ENCODE measurements around the gene ARFGAP1.

Gene ARFGAP1

DNA sequence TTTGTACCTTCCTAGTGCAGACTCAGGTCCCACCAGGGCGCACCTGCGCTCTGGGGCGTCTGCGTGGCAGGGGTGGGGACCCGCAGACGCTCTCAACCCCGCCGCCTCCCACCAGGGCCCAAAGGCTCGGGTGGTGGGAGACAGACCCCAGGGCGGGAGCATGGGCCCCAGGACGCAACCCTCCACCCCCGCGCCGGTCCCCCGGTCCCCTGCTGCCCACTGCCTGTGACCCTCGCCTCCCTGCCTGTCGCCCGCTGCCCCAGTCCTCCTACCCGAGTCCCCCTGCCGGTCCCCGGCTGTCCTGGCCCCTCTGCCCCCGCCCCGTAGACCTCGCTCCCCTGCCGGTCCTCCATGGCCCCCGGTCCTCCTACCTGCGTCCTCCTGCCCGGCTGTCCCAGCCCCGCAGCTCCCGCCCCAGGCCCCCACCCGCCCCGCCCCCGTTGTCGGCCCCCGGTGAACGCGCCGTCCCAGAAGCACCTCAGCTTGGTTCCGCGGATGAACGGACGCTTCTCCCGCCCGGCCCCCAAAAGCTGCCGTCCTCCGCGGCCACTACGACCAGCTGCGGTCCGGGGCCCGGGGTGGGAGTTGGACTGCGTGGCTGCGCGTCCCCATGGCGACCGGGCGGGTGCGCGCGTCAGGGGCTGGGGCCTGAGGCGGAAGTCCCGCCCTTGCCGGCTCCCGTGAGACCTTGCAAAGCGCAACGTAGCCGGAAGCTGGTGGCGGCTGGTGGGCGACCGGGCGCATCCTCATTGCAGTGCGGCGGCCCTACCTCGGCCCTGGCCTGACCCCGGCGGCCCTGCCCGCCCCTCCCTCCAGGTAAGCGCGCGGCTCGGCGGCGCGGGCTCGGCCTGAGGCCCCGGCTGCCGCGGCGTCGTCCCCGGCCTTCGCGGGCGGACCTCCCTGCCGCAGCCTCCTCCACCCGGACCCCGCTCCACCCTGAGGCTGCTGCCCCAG, at the start of gene ARFGAP1:
TSS of gene ARFGAP1 (plus strand) at position 709 of the 954 bp plus-strand sequence. CDS start 2,768 bp downstream, outside the sequence.
- H3K4me3 ChIP-seq (ENCODE audit: low read depth in 1 of 2, low read length in 2 of 2), result peak within 1 kb of the TSS; percentile 81 to 89
- H3K4me1 ChIP-seq (ENCODE audit: control insufficient read depth in 1 of 2, insufficient read depth in 2 of 2, low read length in 2 of 2), result peaks cover 7 to 25% of the 10 kb centered on the region in 2 donors
- peaks cover 2 to 16% of the 10 kb centered on the region in 2 donors for H3K36me3 ChIP-seq (ENCODE audit: control insufficient read depth in 1 of 2, insufficient read depth in 2 of 2, low read length in 2 of 2)
- H3K9ac ChIP-seq (ENCODE audit: low read depth in 1 of 2, low read length in 2 of 2), result peak within 1 kb of the TSS; percentile 82 to 93
- H3K27ac ChIP-seq (ENCODE audit: low read depth, low read length), result no peak within 1 kb of the TSS
- H3K27me3 ChIP-seq (ENCODE audit: control insufficient read depth in 1 of 2, insufficient read depth in 2 of 2, low read length in 2 of 2), result peaks cover 0 to 3% of the 10 kb centered on the region in 2 donors
- no peaks in the 10 kb centered on the region for H3K9me3 ChIP-seq (ENCODE audit: control insufficient read depth in 1 of 2, low read length in 2 of 2)

DNA sequence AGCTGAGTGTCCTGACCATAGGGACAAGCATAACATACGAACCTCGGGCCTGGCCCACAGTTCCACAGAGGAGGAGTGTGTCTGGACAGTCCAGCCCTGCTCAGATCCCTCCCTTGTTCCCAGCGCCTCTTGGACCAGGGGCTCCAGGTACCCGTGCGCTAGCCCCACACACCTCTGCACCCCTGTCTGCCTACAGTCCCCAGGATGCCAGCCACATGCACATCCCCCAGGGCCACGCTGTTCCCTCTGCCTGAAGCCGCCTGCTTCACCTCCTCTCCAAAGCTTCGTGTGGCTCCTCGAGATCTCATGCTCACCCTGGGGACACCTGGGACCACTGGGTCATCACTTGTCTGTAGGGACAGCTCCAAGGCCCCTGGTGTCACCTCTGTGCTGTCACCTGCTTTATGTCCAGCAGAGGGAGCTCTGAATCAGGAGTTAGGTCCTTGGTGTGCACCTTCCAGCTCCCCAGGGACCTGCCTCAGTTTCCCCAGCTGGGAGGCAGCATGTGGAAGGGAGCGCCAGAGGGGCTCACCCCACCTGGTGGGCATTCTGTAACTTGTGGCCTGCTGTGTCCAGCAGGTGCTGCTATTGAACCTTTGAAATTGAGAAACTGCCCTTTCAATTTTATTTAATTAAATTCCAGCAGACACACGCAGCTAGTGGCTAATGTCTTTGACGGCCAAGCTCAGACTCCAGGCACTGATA, 49.3 kb upstream of the ARFGAP1 start:
- Histone ChIP-seq H3K4me3 (ENCODE audit: low read depth in 1 of 2, low read length in 2 of 2) (no peak overlapping the region), H3K27me3 (ENCODE audit: control insufficient read depth in 1 of 2, insufficient read depth in 2 of 2, low read length in 2 of 2) (peaks cover 5 to 6% of the 10 kb centered on the region in 2 donors), H3K36me3 (ENCODE audit: control insufficient read depth in 1 of 2, insufficient read depth in 2 of 2, low read length in 2 of 2) (no peaks in the 10 kb centered on the region), H3K4me1 (ENCODE audit: control insufficient read depth in 1 of 2, insufficient read depth in 2 of 2, low read length in 2 of 2) (no peaks in the 10 kb centered on the region), H3K9me3 (ENCODE audit: control insufficient read depth in 1 of 2, low read length in 2 of 2) (no peaks in the 10 kb centered on the region), H3K27ac (ENCODE audit: low read depth, low read length) (no peak overlapping the region), H3K9ac (ENCODE audit: low read depth in 1 of 2, low read length in 2 of 2) (no peak overlapping the region)

DNA sequence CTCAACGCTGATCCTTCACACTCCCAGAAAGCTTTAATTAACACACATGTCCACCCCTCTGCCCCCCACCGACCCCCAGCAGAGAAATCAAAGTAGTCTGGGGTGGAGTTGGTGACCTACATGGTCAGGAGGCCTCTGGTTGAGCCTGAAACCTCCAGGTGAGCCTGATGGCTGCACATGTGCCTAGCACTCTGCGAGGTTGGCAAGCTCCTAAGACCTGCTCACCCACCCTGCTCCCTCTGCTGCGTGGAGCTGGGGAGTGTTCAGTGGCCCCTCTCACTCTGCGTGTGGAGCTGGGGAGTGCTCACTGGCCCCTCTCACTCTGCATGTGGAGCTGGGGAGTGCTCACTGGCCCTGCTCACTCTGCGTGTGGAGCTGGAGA, 48.8 kb upstream of the ARFGAP1 start:
- no peak overlapping the region for H3K27ac ChIP-seq (ENCODE audit: low read depth, low read length)
- H3K36me3 ChIP-seq (ENCODE audit: control insufficient read depth in 1 of 2, insufficient read depth in 2 of 2, low read length in 2 of 2), result no peaks in the 10 kb centered on the region
- peaks cover 5 to 6% of the 10 kb centered on the region in 2 donors for H3K27me3 ChIP-seq (ENCODE audit: control insufficient read depth in 1 of 2, insufficient read depth in 2 of 2, low read length in 2 of 2)
- no peaks in the 10 kb centered on the region for H3K4me1 ChIP-seq (ENCODE audit: control insufficient read depth in 1 of 2, insufficient read depth in 2 of 2, low read length in 2 of 2)
- H3K9me3 ChIP-seq (ENCODE audit: control insufficient read depth in 1 of 2, low read length in 2 of 2), result no peaks in the 10 kb centered on the region
- H3K4me3 ChIP-seq (ENCODE audit: low read depth in 1 of 2, low read length in 2 of 2), result no peak overlapping the region
- H3K9ac ChIP-seq (ENCODE audit: low read depth in 1 of 2, low read length in 2 of 2), result no peak overlapping the region

GRCh38 chr20:63224412-63225081, 48.1 kb upstream of the ARFGAP1 start:
- H3K36me3 ChIP-seq (ENCODE audit: control insufficient read depth in 1 of 2, insufficient read depth in 2 of 2, low read length in 2 of 2), result no peaks in the 10 kb centered on the region
- H3K27ac ChIP-seq (ENCODE audit: low read depth, low read length), result no peak overlapping the region
- H3K27me3 ChIP-seq (ENCODE audit: control insufficient read depth in 1 of 2, insufficient read depth in 2 of 2, low read length in 2 of 2), result peaks cover 7 to 11% of the 10 kb centered on the region in 2 donors
- H3K4me3 ChIP-seq (ENCODE audit: low read depth in 1 of 2, low read length in 2 of 2), result no peak overlapping the region
- H3K4me1 ChIP-seq (ENCODE audit: control insufficient read depth in 1 of 2, insufficient read depth in 2 of 2, low read length in 2 of 2), result no peaks in the 10 kb centered on the region
- H3K9me3 ChIP-seq (ENCODE audit: control insufficient read depth in 1 of 2, low read length in 2 of 2), result no peaks in the 10 kb centered on the region
- H3K9ac ChIP-seq (ENCODE audit: low read depth in 1 of 2, low read length in 2 of 2), result no peak overlapping the region

- Histone ChIP-seq H3K4me3 (ENCODE audit: low read depth in 1 of 2, low read length in 2 of 2) (no peak overlapping the region), H3K9ac (ENCODE audit: low read depth in 1 of 2, low read length in 2 of 2) (no peak overlapping the region), H3K36me3 (ENCODE audit: control insufficient read depth in 1 of 2, insufficient read depth in 2 of 2, low read length in 2 of 2) (no peaks in the 10 kb centered on the region), H3K9me3 (ENCODE audit: control insufficient read depth in 1 of 2, low read length in 2 of 2) (no peaks in the 10 kb centered on the region), H3K27me3 (ENCODE audit: control insufficient read depth in 1 of 2, insufficient read depth in 2 of 2, low read length in 2 of 2) (peaks cover 7 to 11% of the 10 kb centered on the region in 2 donors), H3K4me1 (ENCODE audit: control insufficient read depth in 1 of 2, insufficient read depth in 2 of 2, low read length in 2 of 2) (no peaks in the 10 kb centered on the region), H3K27ac (ENCODE audit: low read depth, low read length) (no peak overlapping the region)
Measured at GRCh38 chr20:63225082-63225454, 47.5 kb upstream of the ARFGAP1 start.

GRCh38 chr20:63226042-63226943, 46.3 kb upstream of the ARFGAP1 start:
- H3K27ac ChIP-seq (ENCODE audit: low read depth, low read length), result no peak overlapping the region
- no peak overlapping the region for H3K4me3 ChIP-seq (ENCODE audit: low read depth in 1 of 2, low read length in 2 of 2)
- H3K27me3 ChIP-seq (ENCODE audit: control insufficient read depth in 1 of 2, insufficient read depth in 2 of 2, low read length in 2 of 2), result peaks cover 14 to 16% of the 10 kb centered on the region in 2 donors

GRCh38 chr20:63227260-63227659, 45.4 kb upstream of the ARFGAP1 start:
- Histone ChIP-seq H3K9me3 (ENCODE audit: control insufficient read depth in 1 of 2, low read length in 2 of 2) (no peaks in the 10 kb centered on the region), H3K27ac (ENCODE audit: low read depth, low read length) (no peak overlapping the region), H3K9ac (ENCODE audit: low read depth in 1 of 2, low read length in 2 of 2) (no peak overlapping the region)

More at GRCh38 chr20:63226042-63226943, 46.3 kb upstream of the ARFGAP1 start:
- H3K4me1 ChIP-seq (ENCODE audit: control insufficient read depth in 1 of 2, insufficient read depth in 2 of 2, low read length in 2 of 2), result no peaks in the 10 kb centered on the region
- H3K9me3 ChIP-seq (ENCODE audit: control insufficient read depth in 1 of 2, low read length in 2 of 2), result no peaks in the 10 kb centered on the region
- no peaks in the 10 kb centered on the region for H3K36me3 ChIP-seq (ENCODE audit: control insufficient read depth in 1 of 2, insufficient read depth in 2 of 2, low read length in 2 of 2)
- no peak overlapping the region for H3K9ac ChIP-seq (ENCODE audit: low read depth in 1 of 2, low read length in 2 of 2)

GRCh38 chr20:63228806-63229205, 43.8 kb upstream of the ARFGAP1 start:
- H3K9ac ChIP-seq (ENCODE audit: low read depth in 1 of 2, low read length in 2 of 2), result no peak overlapping the region
- H3K27me3 ChIP-seq (ENCODE audit: control insufficient read depth in 1 of 2, insufficient read depth in 2 of 2, low read length in 2 of 2), result peaks cover 8 to 14% of the 10 kb centered on the region in 2 donors
- no peaks in the 10 kb centered on the region for H3K9me3 ChIP-seq (ENCODE audit: control insufficient read depth in 1 of 2, low read length in 2 of 2)
- no peak overlapping the region for H3K27ac ChIP-seq (ENCODE audit: low read depth, low read length)
- no peaks in the 10 kb centered on the region for H3K36me3 ChIP-seq (ENCODE audit: control insufficient read depth in 1 of 2, insufficient read depth in 2 of 2, low read length in 2 of 2)
- peaks cover 0 to 7% of the 10 kb centered on the region in 2 donors for H3K4me1 ChIP-seq (ENCODE audit: control insufficient read depth in 1 of 2, insufficient read depth in 2 of 2, low read length in 2 of 2)
- no peak overlapping the region for H3K4me3 ChIP-seq (ENCODE audit: low read depth in 1 of 2, low read length in 2 of 2)

More at GRCh38 chr20:63227260-63227659, 45.4 kb upstream of the ARFGAP1 start:
- Histone ChIP-seq H3K27me3 (ENCODE audit: control insufficient read depth in 1 of 2, insufficient read depth in 2 of 2, low read length in 2 of 2) (peaks cover 14 to 19% of the 10 kb centered on the region in 2 donors), H3K36me3 (ENCODE audit: control insufficient read depth in 1 of 2, insufficient read depth in 2 of 2, low read length in 2 of 2) (no peaks in the 10 kb centered on the region), H3K4me1 (ENCODE audit: control insufficient read depth in 1 of 2, insufficient read depth in 2 of 2, low read length in 2 of 2) (peaks cover 0 to 1% of the 10 kb centered on the region in 2 donors), H3K4me3 (ENCODE audit: low read depth in 1 of 2, low read length in 2 of 2) (no peak overlapping the region)

- Histone ChIP-seq H3K27me3 (ENCODE audit: control insufficient read depth in 1 of 2, insufficient read depth in 2 of 2, low read length in 2 of 2) (peaks cover 8 to 14% of the 10 kb centered on the region in 2 donors), H3K9me3 (ENCODE audit: control insufficient read depth in 1 of 2, low read length in 2 of 2) (no peaks in the 10 kb centered on the region), H3K4me1 (ENCODE audit: control insufficient read depth in 1 of 2, insufficient read depth in 2 of 2, low read length in 2 of 2) (peaks cover 0 to 7% of the 10 kb centered on the region in 2 donors), H3K9ac (ENCODE audit: low read depth in 1 of 2, low read length in 2 of 2) (no peak overlapping the region), H3K36me3 (ENCODE audit: control insufficient read depth in 1 of 2, insufficient read depth in 2 of 2, low read length in 2 of 2) (no peaks in the 10 kb centered on the region), H3K4me3 (ENCODE audit: low read depth in 1 of 2, low read length in 2 of 2) (no peak overlapping the region), H3K27ac (ENCODE audit: low read depth, low read length) (no peak overlapping the region)
Measured at GRCh38 chr20:63230800-63231268, 41.8 kb upstream of the ARFGAP1 start.

All from duodenal mucosa (tissue), 2 donors.